Central memory CD4-positive, alpha-beta T cell (primary cell): ENCODE data around the gene SIRPB1.
"Not testable (repeated sequence)": the region's sequence is repeated elsewhere in the genome, so short reads cannot be mapped to it uniquely, and the experiment has no call there.

Experiments
- DNase-seq: peaks from one replicate; pipeline ENCODE4 v3.0.0; 2022
- total RNA-seq, 3 experiments: gene quantifications; one replicate each; lab custom pipeline; 2026; lab: John Stamatoyannopoulos, UW

Gene SIRPB1
- total RNA-seq, result 0.07 to 1.4 (median 0.38) reads per million in 3 experiments

DNA sequence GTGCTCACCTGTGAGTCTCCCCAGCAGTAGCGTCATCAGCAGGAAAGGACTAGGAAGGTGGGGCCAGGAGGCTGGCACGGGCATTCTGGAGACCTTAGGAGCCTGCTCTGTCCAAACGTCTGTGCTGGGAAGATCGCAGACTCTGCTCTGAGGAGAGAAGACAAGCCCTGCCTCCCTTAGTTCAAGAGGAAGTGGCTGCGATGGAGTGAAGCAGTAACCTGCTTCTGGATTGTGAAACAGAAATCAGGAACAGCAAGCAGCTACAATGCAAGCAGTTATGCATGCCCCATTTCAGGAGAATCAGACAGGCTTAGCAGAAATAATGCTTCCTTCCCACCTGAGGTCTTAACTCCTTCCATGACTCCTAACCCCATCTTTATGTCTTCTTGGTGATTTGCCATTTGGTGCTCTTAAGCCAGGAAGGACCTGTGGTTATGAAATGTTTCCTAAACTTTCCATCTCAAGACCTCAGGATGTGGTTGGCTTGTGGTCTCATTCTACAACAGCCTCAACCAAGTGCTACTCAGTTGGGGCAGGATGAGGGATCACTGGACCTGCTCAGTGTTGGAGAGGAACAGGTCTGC, at the start of gene SIRPB1:
Gene SIRPB1 (minus strand): TSS at position 149 of the 584 bp plus-strand sequence. CDS start 65 bp downstream, at position 84.
- no peak for DNase-seq

DNA sequence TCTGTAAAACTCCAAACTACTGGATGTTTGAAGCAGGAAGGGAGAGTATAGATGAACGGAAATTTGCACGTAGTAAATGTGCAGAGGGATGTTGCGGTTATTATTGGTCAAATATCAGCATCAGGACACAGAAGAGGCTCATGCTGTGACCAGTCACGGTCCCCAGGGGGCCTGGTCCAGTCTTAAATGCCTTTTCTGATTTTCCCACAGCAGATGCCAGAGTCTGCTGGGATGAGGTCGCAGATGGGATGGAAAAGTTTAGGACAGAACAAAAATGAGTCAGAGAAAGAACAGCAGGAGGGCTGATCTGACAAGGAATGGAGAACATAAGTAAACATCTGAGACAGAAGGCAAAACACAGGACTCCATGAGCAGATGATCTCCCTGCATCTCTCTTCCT, 49.5 kb upstream of the SIRPB1 start:
- no peak for DNase-seq

DNA sequence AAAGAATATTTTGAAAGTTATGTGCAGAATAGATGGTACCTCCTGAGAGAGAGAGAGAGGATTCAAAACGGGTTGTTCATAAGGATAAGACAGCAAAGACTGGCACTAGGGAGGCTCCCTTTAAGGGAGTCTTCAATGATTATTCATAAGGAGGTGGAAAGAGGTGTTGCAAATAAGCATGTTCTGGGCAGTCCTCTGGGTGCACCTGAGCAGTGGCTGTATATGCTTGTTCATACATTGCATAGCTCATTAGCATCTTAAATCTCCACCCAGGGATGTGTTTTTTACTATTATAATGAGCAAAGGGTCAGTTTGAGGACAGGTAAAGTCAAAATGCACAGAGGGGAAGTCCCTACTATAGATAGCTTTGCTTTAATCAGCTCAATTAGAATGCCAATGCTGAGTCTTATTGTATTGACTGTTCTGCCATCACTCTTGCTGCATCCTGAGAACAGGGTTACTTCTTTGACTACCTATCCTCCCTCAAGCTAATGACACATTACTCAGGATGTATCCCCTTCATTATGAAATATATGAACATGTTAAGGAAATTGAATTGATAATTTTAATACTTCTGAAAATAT, 47.8 kb upstream of the SIRPB1 start:
- DNase-seq, result no peak

DNA sequence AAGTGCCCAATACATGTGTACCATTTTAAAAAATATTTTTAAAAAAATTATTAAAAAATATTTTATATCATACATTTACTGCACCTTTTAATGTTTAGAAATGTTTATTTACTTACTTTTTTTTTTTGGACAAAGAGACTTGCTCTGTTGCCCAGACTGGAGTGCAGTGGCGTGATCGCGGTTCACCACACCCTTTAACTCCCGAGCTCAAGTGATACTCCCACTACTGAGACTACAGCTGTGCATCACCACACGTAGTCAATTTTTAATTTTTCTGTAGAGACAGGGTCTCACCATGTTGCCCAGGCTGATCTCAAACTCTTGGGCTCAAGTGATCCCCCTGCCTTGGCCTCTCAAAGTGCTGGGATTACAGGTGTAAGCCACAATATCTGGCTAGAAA, 47.0 kb upstream of the SIRPB1 start:
- DNase-seq, result no peak

DNA sequence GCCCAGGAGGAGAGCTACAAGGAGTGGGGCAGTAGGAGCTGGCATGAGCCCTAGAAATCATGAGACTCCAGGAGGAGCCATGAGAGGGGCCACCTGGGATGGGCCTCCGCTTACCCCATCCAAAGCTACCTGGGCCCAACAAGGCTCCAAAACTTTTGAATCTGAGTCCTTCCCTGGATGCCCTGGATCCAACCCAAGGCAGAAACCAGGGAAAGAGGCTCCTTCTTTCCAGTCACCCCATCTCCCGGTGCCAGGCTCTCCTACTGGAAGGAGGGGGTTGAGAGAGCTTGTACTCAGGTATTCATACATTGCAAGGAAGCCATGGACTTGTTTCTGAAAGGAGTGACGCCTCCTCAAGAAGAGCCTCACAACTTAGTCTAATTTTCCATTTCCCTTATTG, 45.5 kb upstream of the SIRPB1 start:
- DNase-seq, result no peak

DNA sequence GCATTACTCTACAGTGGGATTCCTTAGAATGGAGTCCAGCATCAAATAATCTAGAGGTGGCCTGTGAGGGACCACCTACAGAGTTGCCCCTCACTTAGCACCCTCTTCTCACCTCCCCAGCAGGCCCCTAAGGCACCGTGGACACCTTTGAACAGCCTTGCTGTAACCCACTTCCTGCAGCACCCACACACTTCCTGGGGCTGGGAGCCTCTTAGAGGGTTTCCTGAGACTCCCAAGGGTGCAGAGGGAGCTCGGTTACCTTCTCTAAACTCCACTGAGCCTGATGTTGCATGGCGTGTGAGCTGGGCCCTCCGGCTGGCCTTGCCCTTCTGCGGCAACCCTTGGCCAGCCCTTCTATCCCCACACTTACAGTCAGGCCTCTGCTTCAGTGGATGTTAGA, 45.1 kb upstream of the SIRPB1 start:
- DNase-seq, result peak; percentile 59

DNA sequence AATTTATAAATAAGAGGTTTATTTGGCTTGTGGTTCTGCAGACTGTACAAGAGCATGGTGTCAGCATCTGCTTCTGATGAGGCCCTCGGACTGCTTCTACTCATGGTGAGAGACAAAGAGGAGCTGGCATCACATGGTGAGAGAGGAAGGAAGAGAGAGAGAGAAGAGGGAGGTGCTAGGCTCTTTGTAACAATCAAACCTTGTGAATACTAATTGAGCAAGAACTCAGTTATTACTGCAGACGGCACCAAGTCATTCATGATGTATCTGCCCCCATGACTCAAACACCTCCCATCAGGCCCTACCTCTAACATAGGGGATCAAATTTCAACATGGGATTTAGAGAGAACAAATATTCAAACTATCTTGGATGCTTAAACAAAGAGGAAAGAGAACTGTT, 44.1 kb upstream of the SIRPB1 start:
- DNase-seq, result no peak

DNA sequence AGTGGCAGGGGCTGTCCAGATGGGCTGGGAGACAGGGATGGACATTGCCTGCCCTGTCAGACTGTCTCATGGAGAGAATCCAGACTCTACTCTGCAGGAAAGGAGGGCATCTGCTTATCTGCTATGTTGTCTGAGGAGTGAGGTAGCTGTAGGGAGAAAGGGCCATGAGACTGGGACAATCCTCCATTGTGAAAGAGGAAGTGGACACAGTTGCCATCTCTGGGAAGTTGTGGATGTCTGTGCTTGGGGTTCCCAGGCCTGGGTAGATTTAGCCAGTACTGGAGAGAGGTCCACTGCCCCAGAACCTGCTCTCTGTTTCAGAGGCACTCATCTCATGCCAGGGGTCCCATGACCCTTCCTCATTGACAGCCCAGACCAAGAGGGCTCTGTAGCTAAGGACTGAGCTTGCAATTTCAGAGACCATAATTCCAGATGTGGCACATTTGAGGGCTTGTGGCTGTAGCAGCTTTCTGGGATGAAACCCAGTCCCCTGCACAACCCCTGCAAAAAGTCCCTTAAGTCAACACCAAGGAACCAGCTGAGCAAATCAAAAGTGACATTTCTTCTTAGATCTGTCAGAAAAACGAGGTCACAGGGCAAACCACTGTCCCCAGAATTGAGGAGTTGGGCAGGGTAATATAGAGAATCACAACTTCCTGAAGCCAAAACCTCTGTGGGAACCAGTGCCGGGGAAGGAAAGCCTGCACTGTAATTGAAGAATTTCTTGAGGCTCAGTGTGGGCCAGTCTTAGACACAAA, 41.9 kb upstream of the SIRPB1 start:
- DNase-seq, result peak; percentile 38

DNA sequence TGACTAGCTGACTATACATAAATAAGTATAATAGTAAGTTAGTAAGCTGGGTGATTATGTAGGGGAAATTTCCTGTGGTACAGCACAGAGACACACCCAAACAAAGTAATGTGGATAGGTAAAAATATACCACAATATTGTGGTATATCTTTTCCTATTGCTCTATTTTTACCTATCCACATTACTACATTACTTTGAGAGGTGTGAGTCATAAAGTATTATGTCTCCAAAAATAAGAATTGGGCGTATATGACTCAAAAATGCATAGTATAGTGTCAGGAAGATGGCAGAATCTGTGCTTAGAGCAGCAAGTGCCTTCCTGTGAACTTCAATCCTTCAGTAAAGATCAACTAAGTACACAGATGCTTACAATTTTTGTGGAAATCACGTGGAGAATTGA, 40.4 kb upstream of the SIRPB1 start:
- DNase-seq, result peak; percentile 49

DNA sequence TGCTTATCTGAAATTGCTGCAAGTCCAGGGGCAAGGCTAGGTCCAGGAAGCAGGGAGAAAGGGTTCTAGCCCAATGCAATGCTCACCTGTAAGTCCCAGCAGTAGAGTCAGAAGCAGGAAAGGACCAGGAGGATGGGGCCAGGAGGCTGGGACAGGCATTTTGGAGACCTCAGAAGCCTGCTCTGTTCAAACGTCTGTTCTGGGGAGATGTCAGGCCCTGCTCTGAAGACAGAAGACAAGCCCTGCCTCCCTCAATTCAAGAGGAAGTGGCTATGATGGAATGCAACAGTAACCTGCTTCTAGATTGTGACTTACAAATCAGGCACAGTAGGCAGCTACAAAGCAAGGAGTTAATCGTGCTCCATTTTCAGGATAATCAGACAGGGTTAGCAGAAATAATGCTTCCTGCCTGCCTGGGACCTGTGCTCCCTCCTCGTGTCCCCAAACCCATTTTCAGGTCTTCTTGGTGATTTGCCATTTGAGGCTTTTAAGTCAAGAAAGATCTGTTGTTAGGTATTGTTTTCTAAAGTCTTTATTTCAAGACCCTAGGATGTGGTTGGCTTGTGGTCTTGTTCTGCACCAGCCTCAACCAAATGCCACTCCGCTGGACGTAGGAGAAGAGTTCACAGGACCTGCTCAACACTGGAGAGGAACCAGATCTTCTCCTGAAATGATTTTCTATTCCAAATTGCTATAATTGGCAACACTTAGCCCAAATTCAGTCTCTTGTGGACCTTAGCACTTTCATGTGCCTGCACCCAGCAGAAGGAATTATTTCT, 37.9 kb upstream of the SIRPB1 start, which contains the start of gene SIRPG:
Gene SIRPG (minus strand): TSS at position 224 of the 779 bp plus-strand sequence. CDS start 65 bp downstream, at position 159.
- DNase-seq, result peak; percentile 40

DNA sequence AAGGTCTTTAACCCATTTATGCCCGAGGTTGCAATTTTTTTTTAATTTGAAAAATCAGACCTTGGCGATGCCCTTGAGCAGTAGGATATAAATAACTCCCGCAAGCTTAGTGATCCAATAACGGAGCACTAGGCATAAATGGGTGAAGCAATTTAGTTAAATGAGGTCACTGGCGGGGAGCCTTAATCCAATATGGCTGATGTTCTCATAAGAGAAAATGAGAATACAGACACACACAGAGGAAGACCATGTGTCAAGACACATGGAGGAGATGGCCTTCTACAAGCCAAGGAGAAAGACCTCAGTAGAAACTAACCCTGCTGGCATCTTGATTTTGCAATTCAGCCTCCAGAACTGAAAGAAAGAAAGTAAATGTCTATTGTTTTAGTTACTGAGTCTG, 37.0 kb upstream of the SIRPB1 start:
- no peak for DNase-seq

DNA sequence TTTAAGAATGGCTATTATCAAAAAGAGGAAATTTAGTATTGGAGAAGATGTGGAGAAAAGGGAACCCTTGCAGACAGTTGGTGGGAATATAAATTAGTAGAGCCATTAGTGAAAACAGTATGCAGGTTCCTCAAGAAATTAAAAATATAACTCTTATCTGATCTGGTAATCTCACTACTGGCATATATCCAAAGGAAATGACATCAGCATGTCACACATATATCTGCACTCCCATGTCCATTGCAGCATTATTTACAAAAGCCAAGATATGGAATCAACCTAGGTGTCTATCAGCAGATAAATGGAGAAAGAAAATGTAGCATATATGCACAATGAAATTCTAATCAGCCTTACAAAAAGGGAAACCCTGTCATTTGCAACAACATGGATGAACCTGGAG, 35.2 kb upstream of the SIRPB1 start:
- DNase-seq, result peak; percentile 62

DNA sequence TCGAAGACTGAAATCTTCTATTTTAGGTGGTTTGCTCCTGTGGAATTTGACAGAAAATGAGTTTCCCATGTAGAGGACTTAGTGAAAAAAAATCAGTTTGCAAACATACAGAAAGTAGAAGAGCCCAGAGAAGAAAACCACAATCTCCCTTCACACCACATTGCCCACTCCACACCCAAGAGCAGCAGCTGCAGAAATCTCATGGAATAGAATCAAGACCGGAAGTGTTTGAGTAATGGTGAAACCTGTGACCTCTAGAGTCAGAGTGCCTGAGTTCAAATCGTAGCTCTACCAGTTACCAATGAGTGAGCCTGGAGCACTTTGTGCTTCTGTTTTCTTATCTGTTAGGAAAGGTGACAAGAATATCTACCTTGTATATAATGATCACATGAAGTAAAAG, 33.2 kb upstream of the SIRPB1 start:
- DNase-seq, result no peak

DNA sequence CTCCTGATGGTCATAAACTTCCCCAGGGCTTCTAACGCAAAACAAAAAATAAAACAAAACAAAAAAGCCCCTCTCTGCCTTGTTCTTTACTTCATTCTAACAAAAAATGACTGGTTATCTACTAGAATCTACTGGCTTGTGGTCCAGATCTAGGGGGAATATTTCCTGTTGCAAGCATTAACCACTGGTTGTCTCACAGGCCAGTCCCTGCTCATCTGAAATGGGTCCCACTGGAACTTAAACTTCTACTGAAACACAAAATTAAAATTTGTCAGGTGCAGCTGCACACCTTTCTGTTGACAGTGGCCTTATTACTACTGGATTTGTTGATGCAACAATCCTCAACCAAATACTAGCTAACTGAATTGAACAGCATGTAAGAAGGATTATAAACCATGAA, 32.3 kb upstream of the SIRPB1 start:
- DNase-seq, result no peak

DNA sequence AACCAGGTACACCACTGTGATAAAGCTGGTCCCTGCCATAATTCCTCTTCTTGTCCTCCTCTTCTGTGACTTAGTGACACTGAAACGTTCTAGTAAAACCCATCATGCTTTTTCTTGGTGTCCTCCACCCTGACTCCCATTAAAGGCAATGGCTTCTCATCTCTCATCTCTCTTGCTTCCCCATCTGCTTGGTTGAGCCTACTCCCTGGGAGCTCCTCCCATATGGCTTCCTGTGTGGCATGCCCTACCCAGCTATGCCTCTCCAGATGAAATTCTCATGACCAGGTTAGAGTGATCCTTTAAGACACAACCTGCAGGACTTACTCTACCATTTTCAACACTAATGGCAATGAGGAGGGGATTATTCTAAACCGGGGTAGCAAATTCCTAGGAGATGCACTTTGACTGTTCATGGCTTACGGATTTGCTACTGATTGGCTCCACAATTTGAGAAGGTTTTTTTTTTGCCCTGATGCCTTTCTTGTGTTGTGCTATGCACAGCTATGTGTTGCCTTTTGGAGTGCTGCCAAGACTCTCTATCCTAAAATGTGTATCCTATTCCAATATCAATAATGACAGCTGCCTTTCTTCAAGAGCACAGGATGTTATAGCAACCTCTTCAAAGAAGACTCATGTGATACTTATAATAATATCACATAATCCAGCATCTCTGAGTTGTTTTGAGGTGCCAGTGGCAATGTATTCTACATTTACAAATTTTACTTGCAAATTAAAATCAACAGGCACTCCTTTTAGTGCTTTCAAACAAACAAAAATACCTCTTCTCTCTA, 31.7 kb upstream of the SIRPB1 start:
- no peak for DNase-seq

DNA sequence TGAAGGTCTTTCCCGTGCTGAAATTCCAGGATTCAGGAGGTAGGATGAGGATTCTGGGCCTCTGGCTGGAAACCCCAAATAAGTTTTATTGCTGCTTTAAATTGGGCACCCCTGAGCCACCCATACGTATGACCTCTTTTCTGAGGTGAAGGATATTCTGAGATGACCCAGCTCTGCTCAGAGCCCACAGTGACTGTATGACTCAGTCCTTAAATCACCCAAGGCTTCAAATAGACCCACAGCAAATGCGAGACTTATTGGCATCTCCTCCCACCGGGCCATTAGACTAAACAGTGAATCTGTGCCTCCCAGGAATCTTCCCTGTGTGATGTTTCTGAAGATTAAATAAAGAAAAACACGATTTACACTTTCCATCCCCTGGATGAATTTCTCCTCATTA, 28.3 kb upstream of the SIRPB1 start:
- no peak for DNase-seq

DNA sequence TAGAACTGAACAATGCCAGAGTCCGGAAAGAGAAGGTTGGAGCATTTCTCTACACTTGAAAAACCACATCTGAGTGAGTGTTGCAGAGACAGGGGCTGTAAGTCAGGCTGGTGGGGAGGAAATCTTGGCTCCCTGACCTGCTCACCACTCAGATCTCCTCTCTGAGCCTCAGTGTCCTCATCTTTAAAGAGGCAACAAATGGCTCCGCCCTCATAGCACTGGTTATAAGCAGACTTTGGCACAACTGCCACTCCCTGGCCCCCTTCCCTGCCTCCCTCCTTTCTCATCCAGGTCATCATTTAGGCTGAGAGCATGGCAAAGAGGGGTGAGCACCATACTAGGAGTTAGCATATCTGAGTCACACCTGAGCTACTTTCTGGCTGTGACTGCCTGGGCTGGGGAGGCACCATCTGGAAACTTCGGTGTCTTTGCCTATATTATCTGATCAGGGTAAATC, 27.2 kb upstream of the SIRPB1 start:
- no peak for DNase-seq

DNA sequence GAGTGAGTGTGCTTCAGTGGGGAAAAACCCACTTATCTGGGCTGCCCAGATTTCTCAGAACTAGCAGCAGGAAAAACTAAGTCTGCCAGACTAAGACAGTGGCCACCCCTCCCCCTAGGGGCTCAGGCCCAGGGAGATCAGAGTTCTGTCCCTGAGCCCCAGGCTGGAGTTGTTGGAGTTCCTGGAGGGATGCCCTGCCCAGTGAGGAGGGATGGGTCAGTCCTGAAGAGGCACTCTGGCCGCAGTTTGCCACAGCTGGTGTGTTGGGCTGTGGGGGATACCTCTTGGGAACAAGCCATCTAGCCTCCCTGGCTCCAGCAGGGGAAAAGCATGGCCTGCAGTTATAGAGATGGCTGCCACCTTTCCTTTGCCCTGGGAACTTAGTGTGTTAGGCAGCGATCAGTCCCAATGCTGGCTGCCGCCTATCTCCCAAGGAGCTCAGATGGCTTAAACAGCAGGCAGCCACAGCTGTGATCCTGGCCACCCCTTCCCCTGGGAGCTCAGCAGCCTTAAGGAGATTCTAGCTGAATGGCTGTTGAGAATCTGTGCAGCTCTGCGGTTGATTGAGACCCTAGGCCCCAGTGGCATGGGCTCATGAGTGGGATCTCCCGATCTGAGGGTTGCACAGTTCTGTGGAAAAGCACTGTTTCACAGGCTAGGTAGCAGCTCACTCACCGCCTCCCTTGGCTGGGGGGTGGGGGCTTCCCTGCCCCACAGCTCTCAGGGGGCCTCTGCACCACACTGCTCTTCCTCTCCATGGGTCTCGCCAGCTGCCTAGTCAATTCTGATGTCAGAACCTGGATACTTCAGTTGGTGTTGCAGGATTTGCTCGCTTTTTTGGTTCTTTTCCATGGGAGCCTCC, 24.5 kb upstream of the SIRPB1 start:
- DNase-seq, result no peak

DNA sequence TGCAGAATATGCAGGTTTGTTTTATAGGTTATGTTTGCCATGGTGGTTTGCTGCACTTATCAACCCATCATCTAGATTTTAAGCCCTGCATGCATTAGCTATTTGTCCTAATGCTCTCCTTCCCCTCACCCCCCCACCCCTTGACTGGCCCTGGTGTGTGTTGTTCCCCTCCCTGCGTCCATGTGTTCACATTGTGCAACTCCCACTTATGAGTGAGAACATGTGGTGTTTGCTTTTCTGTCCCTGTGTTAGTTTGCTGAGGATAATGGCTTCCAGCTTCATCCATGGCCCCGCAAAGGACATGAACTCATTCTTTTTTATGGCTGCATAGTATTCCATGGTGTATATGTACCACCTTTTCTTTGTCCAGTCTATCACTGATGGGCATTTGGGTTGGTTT, 18.8 kb upstream of the SIRPB1 start:
- not testable (repeated sequence) for DNase-seq

DNA sequence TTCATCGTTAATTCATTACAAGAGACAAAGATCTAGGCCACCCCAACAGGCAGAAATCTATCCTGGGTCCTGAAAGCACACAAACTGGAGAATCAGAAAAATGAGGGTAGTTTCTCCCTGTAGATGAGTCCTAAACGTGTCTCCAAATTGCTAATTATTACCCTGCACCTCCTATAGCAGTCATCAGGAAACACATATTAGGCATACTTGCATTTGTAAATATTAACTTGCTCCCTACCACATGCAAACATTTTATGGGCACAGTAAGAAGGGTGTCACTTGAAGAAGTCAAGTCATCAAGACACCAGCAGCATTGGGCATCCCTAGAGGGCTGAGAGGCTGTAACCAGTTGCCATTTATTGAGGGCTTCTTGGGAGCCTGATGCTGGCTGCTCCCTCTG, 17.9 kb upstream of the SIRPB1 start:
- no peak for DNase-seq

DNA sequence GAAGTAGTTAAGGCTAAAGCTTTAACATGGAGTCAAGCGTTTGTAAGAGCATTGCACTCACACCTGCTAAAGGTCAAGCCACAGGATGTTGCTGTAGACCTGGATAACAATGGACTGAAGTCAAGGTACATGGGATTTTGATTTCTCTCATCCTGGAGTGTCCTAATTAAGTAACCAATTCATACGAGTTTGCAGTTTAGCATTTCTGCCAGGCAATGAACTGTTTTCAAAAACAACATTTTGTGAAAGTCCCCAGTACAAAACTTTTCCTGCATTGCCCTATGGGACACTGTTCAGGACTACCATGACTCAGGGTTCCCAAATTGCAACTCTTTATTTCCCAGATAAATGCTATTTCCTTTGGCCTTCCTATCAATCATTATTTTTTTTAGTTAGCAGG, 17.4 kb upstream of the SIRPB1 start:
- DNase-seq, result no peak
